Caco-2 (cell line): ENCODE data around the gene ATG16L2. TPM values are rescaled to one million over a fixed set of nuclear protein-coding genes. Genes with fewer than 3 reads are reported as not detected.

ENCODE experiments used
- BruUV-seq: library from RNA; stranded (reverse); fragments of 400-500 nt; replicated peaks from 2 replicates; lab custom pipeline; 2021; lab: Mats Ljungman, UMichigan
- CTCF ChIA-PET: fragments of 300-600 bp; sonication (Branson Sonifier 250); formaldehyde crosslinking; loops from one replicate; lab custom pipeline; 2022; ENCODE audit warnings: antibody characterized with exemption; lab: Charles Lee
- POLR2A ChIA-PET: fragments of 300-600 bp; sonication (Branson Sonifier 250); formaldehyde crosslinking; loops from one replicate; lab custom pipeline; 2022; ENCODE audit warnings: antibody characterized with exemption; lab: Charles Lee
- DNase-seq, 2 experiments: peaks; one replicate each; pipeline versions ENCODE4 v3.0.0 to v3.0.0-alpha.2; 2020 to 2022
- H3K27me3 ChIP-seq: replicated peaks from 2 replicates; pipeline ENCODE4 v1.6.0; 2011; ENCODE audit warnings: low read length; ENCODE audit not compliant: control insufficient read depth, insufficient read depth
- H3K36me3 ChIP-seq: 2 replicates; pipeline ENCODE4 v1.5.1; 2011; ENCODE audit warnings: low read length; ENCODE audit not compliant: control insufficient read depth, insufficient read depth
- H3K4me1 ChIP-seq: fragments of 250-450 bp; sonication (Bioruptor Pico); 2 replicates; pipeline ENCODE4 v1.5.1; 2020; ENCODE audit warnings: mild to moderate bottlenecking
- H3K4me3 ChIP-seq: 2 replicates; pipeline ENCODE4 v1.5.1; 2011; ENCODE audit warnings: low read depth, mild to moderate bottlenecking, control low read depth, low read length
- H3K9me3 ChIP-seq: fragments of 250-450 bp; sonication (Bioruptor Pico); 2 replicates; pipeline ENCODE4 v1.5.1; 2020; ENCODE audit warnings: mild to moderate bottlenecking, moderate library complexity
- H3K27ac Mint-ChIP-seq: one replicate; pipeline ENCODE4 v1.8.0; 2022; ENCODE audit warnings: mixed read lengths; ENCODE audit not compliant: unreplicated experiment
- H3K27me3 Mint-ChIP-seq: one replicate; pipeline ENCODE4 v1.8.0; 2022; ENCODE audit warnings: mixed read lengths; ENCODE audit not compliant: insufficient read depth, unreplicated experiment
- H3K36me3 Mint-ChIP-seq: one replicate; pipeline ENCODE4 v1.8.0; 2022; ENCODE audit warnings: mild to moderate bottlenecking, mixed read lengths; ENCODE audit not compliant: insufficient read depth, unreplicated experiment
- H3K4me1 Mint-ChIP-seq: one replicate; pipeline ENCODE4 v1.8.0; 2022; ENCODE audit warnings: low read depth, mixed read lengths; ENCODE audit not compliant: unreplicated experiment
- H3K4me3 Mint-ChIP-seq: one replicate; pipeline ENCODE4 v1.8.0; 2022; ENCODE audit warnings: mild to moderate bottlenecking, moderate library complexity, mixed read lengths; ENCODE audit not compliant: unreplicated experiment
- H3K9me3 Mint-ChIP-seq: one replicate; pipeline ENCODE4 v1.8.0; 2022; ENCODE audit warnings: mixed read lengths; ENCODE audit not compliant: unreplicated experiment
- intact Hi-C: fragments of 100-400 bp; cut with micrococcal nuclease; formaldehyde crosslinking; loops from one replicate; pipeline ENCODE4 v1.10.0; 2022; ENCODE audit not compliant: unreplicated experiment
- total RNA-seq: library from RNA; stranded (reverse); gene quantifications from 2 replicates; pipeline ENCODE4 v1.2.3, GENCODE V29; 2022
- TF ChIP-seq, protein P1 (sequence below), 2 experiments: fragments of 200-600 bp in 1 of 2; IDR thresholded peaks; 1 replicate in 1 of 2; 2 replicates in 1 of 2; pipeline versions ENCODE4 v1.5.1 to v1.8.0; 2011 to 2022; ENCODE audit warnings: antibody characterized with exemption in 1 of 2, control low read depth in 1 of 2, inconsistent platforms in 1 of 2, low read depth in 1 of 2, low read length in 1 of 2, mild to moderate bottlenecking in 1 of 2, moderate library complexity in 1 of 2; ENCODE audit not compliant: insufficient read depth in 1 of 2, severe bottlenecking in 1 of 2, unreplicated experiment in 1 of 2

The ATG16L2 gene
- total RNA-seq, 1 experiment from 2014 or later: 19.3 TPM

DNA sequence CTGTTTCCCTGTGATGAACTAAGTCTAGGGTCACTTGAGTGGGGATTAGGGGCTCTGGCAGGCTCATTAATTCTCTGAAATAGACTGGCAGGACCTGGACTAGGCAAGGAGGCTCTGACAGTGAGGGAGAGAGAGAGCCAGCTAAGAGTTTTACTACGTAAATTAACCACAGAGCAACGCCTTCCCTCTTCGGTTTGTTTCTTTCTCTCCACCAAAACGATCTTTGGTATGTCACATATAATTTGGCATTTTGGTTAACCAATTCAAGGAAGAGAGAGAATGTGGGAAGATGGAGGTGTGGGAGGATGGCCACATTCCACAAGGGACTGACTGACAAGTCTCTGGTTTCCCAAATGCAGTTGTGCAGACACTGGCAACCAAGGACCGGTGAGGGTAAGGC lies 27.9 kb downstream of the ATG16L2 start:
- Histone ChIP-seq H3K4me1 (no peaks in the 10 kb centered on the region), H3K27me3 (no peaks in the 10 kb centered on the region), H3K36me3 (no peaks in the 10 kb centered on the region), H3K9me3 (no peaks in the 10 kb centered on the region), H3K4me3 (no peak overlapping the region)
- no peaks in the 10 kb centered on the region for H3K9me3 Mint-ChIP-seq
- BruUV-seq: no TSS peak
- ChIA-PET POLR2A (no interaction called here), CTCF (no interaction called here)
- intact Hi-C loops: no loop called here
- no peak overlapping the region for H3K4me3 Mint-ChIP-seq
- no peak for DNase-seq
- TF ChIP-seq, protein P1, sequence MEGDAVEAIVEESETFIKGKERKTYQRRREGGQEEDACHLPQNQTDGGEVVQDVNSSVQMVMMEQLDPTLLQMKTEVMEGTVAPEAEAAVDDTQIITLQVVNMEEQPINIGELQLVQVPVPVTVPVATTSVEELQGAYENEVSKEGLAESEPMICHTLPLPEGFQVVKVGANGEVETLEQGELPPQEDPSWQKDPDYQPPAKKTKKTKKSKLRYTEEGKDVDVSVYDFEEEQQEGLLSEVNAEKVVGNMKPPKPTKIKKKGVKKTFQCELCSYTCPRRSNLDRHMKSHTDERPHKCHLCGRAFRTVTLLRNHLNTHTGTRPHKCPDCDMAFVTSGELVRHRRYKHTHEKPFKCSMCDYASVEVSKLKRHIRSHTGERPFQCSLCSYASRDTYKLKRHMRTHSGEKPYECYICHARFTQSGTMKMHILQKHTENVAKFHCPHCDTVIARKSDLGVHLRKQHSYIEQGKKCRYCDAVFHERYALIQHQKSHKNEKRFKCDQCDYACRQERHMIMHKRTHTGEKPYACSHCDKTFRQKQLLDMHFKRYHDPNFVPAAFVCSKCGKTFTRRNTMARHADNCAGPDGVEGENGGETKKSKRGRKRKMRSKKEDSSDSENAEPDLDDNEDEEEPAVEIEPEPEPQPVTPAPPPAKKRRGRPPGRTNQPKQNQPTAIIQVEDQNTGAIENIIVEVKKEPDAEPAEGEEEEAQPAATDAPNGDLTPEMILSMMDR (IDR thresholded peaks at IDR 0.05; ENCODE audit: insufficient read depth in 1 of 2, low read depth in 1 of 2, low read length in 1 of 2, severe bottlenecking in 1 of 2, unreplicated experiment in 1 of 2): no peak
- no peaks in the 10 kb centered on the region for H3K4me1 Mint-ChIP-seq
- no peaks in the 10 kb centered on the region for H3K27me3 Mint-ChIP-seq
- H3K27ac Mint-ChIP-seq: no peak overlapping the region
- H3K36me3 Mint-ChIP-seq: peaks cover 6% of the 10 kb centered on the region

DNA sequence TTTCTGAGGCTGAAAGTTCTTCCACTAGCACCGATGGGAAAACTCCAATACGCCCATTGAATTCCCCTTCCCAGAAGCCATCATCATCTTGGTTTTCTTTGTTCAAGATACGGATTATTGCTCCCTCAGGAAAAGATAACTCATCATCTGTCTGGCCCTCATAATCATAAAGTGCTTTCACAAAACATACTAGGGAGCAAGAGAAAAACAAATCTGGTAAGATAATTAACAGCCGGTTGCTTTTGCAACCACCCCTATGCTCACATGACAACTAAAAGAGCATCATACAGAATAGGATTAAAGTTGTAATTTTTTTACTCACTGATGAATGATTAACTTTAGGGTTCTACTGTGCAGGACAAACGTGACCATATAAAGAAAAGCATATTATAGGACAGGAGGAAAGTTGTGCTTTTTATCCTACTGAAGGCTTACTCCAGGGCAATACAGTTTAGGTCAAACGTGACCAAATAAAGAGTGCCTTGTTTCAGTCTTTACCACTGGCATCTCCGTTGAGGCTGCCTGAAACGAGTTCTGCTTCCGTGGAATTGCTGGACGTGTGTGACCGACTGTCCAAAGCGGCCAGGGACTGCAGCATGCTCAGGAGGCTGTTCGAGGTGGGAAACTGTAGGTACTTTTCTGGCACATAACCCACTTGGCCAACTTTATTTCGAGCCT lies 28.6 kb downstream of the ATG16L2 start:
- peaks cover 6% of the 10 kb centered on the region for H3K36me3 Mint-ChIP-seq
- no peak overlapping the region for H3K4me3 Mint-ChIP-seq
- ChIA-PET POLR2A (no interaction called here), CTCF (interaction anchor here (0.5 kb wide), 1 partner anchor 75 kb away, joined by 3 read pairs; no protein-coding TSS in a partner anchor)
- H3K27me3 Mint-ChIP-seq: no peaks in the 10 kb centered on the region
- Histone ChIP-seq H3K9me3 (no peaks in the 10 kb centered on the region), H3K4me3 (no peak overlapping the region), H3K4me1 (no peaks in the 10 kb centered on the region), H3K27me3 (no peaks in the 10 kb centered on the region), H3K36me3 (no peaks in the 10 kb centered on the region)
- H3K9me3 Mint-ChIP-seq: no peaks in the 10 kb centered on the region
- DNase-seq: no peak
- H3K4me1 Mint-ChIP-seq: no peaks in the 10 kb centered on the region
- intact Hi-C loops: no loop called here
- TF ChIP-seq, protein P1 (IDR thresholded peaks at IDR 0.05; ENCODE audit: insufficient read depth in 1 of 2, low read depth in 1 of 2, low read length in 1 of 2, severe bottlenecking in 1 of 2, unreplicated experiment in 1 of 2): no peak
- BruUV-seq: no TSS peak
- no peak overlapping the region for H3K27ac Mint-ChIP-seq

GRCh38 chr11:72844356-72844755 lies 30.1 kb downstream of the ATG16L2 start:
- Histone ChIP-seq H3K36me3 (no peaks in the 10 kb centered on the region), H3K27me3 (no peaks in the 10 kb centered on the region), H3K9me3 (no peaks in the 10 kb centered on the region), H3K4me3 (no peak overlapping the region), H3K4me1 (no peaks in the 10 kb centered on the region)
- BruUV-seq: no TSS peak
- H3K27ac Mint-ChIP-seq: no peak overlapping the region
- H3K4me1 Mint-ChIP-seq: no peaks in the 10 kb centered on the region
- H3K9me3 Mint-ChIP-seq: no peaks in the 10 kb centered on the region
- intact Hi-C loops: no loop called here
- no peak for DNase-seq
- TF ChIP-seq, protein P1 (IDR thresholded peaks at IDR 0.05; ENCODE audit: insufficient read depth in 1 of 2, low read depth in 1 of 2, low read length in 1 of 2, severe bottlenecking in 1 of 2, unreplicated experiment in 1 of 2): no peak
- no peaks in the 10 kb centered on the region for H3K27me3 Mint-ChIP-seq
- POLR2A ChIA-PET: no interaction called here
- no peak overlapping the region for H3K4me3 Mint-ChIP-seq
- peaks cover 6% of the 10 kb centered on the region for H3K36me3 Mint-ChIP-seq
- CTCF ChIA-PET: interaction anchor here (0.7 to 0.9 kb wide), 2 partner anchors 10 to 13 kb away, joined by 3 read pairs; no protein-coding TSS in a partner anchor
